GM19467 (cell line): ENCODE results near the gene ZBTB26.
"Not testable (repeated sequence)": the region's sequence is repeated elsewhere in the genome, so short reads cannot be mapped to it uniquely, and the experiment has no call there.

Source experiments
- ATAC-seq: cut with Tn5 transposase; IDR thresholded peaks from one replicate; pipeline ENCODE4 v1.9.1; 2021; ENCODE audit warnings: mild to moderate bottlenecking, moderate library complexity; ENCODE audit not compliant: unreplicated experiment

Gene ZBTB26

GRCh38 chr9:122929796-122930354, 1.4 kb downstream of the ZBTB26 start:
- ATAC-seq: no peak

GRCh38 chr9:122923947-122924346, 7.4 kb downstream of the ZBTB26 start:
- no peak for ATAC-seq

GRCh38 chr9:122922713-122923112, 8.6 kb downstream of the ZBTB26 start:
- no peak for ATAC-seq

- no peak for ATAC-seq
These were observed 13.0 kb downstream of the ZBTB26 start for GRCh38 chr9:122918310-122918709.

GRCh38 chr9:122912964-122913673, 18.2 kb downstream of the ZBTB26 start, which contains the start of gene ZBTB6:
ZBTB6 (minus strand) TSS chr9:122913323; CDS start chr9:122912072, 1,251 bp downstream.
- ATAC-seq: peak; percentile 98

- no peak for ATAC-seq
These were observed 18.7 kb downstream of the ZBTB26 start for GRCh38 chr9:122912671-122912963.

- ATAC-seq: not testable (repeated sequence)
These were observed 25.2 kb downstream of the ZBTB26 start for GRCh38 chr9:122906122-122906521.

- ATAC-seq: peak; percentile 78
These were observed 26.2 kb downstream of the ZBTB26 start, which contains the start of gene RC3H2 for GRCh38 chr9:122904823-122905710. RC3H2 (minus strand) TSS chr9:122905359; CDS start chr9:122897509, 7,850 bp downstream.

- peak; percentile 15 for ATAC-seq
These were observed 26.9 kb downstream of the ZBTB26 start for GRCh38 chr9:122904466-122904822.

GRCh38 chr9:122900791-122901190, 30.5 kb downstream of the ZBTB26 start:
- no peak for ATAC-seq

- no peak for ATAC-seq
These were observed 33.3 kb downstream of the ZBTB26 start for GRCh38 chr9:122897969-122898368.

- ATAC-seq: no peak
These were observed 42.8 kb downstream of the ZBTB26 start for GRCh38 chr9:122888480-122888879.

- no peak for ATAC-seq
These were observed 48.2 kb downstream of the ZBTB26 start for GRCh38 chr9:122883125-122883524.

GRCh38 chr9:122879443-122879842, 51.9 kb downstream of the ZBTB26 start:
- ATAC-seq: no peak

- no peak for ATAC-seq
These were observed 55.8 kb downstream of the ZBTB26 start for GRCh38 chr9:122875523-122875922.

GRCh38 chr9:122867276-122867675, 64.0 kb downstream of the ZBTB26 start:
- not testable (repeated sequence) for ATAC-seq

- ATAC-seq: no peak
These were observed 65.2 kb downstream of the ZBTB26 start for GRCh38 chr9:122866079-122866478.
